GM12873 (cell line): ENCODE results near the gene STN1.

Experiments used
- CTCF ChIP-seq: IDR thresholded peaks from 2 replicates; pipeline ENCODE4 v1.5.1; 2012; ENCODE audit warnings: low read depth, mild to moderate bottlenecking, moderate library complexity, low read length, control low read depth; ENCODE audit not compliant: insufficient read depth; ENCODE audit errors: missing control alignments

STN1 gene

GRCh38 chr10:103874730-103875129, 43.3 kb downstream of the STN1 start:
- no peak for TF ChIP-seq CTCF

DNA sequence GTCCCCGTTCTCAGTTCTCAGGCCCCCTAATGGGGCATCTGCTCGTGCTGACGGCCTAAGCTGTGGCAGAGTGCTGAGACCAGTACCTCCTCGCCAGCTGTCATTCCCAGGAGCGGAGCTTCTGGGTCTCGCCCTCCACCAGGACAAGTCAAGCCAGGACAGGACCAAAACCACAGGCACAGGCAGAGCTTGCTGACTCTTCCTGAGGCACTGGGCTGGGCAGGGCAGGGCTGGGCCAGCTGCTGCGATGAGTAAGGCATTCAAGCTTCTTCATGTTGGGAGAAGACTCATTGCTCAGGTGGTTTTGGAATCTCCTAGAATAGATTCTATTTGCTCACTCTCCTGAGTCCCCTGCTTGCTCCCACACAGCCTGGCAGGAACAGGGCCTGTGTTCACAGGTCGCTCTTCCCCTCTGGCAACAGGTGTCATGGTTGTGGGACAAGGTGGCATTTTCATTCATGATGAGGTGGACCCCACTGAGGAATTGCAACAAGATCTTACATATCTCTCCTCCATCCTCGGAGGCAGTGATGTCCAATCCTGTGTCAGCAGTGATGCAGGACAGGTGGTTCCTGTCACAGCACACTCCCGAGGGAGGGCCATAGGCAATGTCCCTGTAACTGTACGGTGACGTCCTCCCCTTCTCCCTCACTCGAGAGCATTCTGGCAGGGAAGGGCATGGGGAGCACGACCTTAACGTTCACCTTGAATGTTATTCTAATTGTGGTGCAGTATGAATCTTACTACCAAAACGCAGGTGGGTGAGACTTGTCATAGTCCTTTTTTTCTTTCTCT, 45.6 kb downstream of the STN1 start:
- TF ChIP-seq CTCF: no peak

DNA sequence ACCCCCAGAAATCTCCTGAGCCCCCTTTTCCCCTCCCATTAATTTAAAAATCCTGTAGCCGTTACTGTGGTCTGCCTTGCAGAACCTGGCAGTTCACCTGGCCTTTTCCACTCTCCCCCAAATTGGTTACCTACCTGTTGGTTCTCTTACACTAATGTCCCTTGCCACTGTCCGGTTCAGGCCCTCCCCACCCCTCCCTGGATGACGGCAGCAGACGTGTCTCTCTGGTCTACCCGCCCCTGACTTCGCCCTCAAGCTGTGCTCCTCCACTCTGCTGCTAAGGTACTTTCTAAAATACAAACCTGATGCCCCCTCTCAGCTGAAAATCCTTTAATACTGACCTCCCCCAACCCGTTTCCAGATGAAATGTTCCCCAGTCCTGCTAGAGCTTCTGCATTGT, 47.0 kb downstream of the STN1 start:
- no peak for TF ChIP-seq CTCF

DNA sequence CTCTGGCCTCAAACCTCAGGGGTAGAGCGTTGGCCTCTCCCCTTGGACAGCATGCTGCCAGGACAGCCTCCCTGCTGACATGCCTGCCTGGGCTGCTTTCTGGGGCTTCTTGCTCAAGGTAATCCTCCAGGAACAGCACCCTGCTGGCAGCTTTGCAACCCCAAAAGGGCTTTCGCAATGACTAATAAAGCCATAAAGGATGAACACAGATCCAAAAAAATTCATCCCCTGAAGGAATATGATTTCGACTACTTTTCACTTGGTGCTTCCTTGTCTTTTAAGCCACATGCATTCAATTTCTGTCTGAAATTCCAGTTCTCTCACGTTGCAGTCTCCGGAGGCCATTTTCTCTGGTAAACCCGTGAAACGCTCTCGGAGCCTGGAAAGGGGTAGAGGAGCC, 47.5 kb downstream of the STN1 start:
- no peak for TF ChIP-seq CTCF

DNA sequence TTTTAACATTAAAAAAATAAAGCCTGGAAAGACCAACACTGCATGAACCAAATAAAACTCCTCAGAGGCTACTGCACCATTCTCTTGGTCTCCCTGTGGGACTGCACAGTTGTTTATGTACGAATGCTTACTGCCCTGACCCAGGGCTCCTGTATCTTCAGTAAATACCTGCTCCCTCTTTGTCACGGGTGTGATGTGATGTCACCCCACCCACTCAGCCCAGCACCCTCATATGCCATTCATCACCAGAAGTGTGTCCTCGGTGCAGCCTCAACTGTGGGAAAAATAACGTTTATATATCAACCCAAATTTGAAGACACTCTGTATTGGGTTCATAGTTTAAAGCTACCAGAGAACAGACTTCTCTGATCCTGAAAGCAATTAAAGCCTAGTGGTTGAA, 48.6 kb downstream of the STN1 start:
- TF ChIP-seq CTCF: no peak

- no peak for TF ChIP-seq CTCF
Measured at GRCh38 chr10:103868200-103868599, 49.8 kb downstream of the STN1 start.

- TF ChIP-seq CTCF: no peak
Measured at GRCh38 chr10:103861505-103861904, 56.5 kb downstream of the STN1 start.
